ENCODE measurements around the gene VDAC2.

The VDAC2 gene

GRCh38 chr10:75210282-75211006 lies at the start of gene VDAC2:
VDAC2 (plus strand) TSS chr10:75210796; CDS start chr10:75211159, 363 bp downstream.
- Histone ChIP-seq H3K4me3 (ENCODE audit: low read length) (peak within 1 kb of the TSS; percentile 81), H3K9me3 (ENCODE audit: control insufficient read depth, low read depth, low read length) (no peaks in the 10 kb centered on the region), H3K4me1 (ENCODE audit: control insufficient read depth, low read depth, low read length) (peaks cover 6% of the 10 kb centered on the region), H3K36me3 (ENCODE audit: control insufficient read depth, low read depth, low read length) (peaks cover 34% of the 10 kb centered on the region), H3K27me3 (ENCODE audit: control insufficient read depth, insufficient read depth, low read length) (no peaks in the 10 kb centered on the region), H3K27ac (ENCODE audit: low read length) (peak within 1 kb of the TSS; percentile 84), H3K9ac (ENCODE audit: low read length) (peak within 1 kb of the TSS; percentile 90)

GRCh38 chr10:75165684-75166622 lies 44.6 kb upstream of the VDAC2 start:
- no peak overlapping the region for H3K4me3 ChIP-seq (ENCODE audit: low read length)
- no peaks in the 10 kb centered on the region for H3K36me3 ChIP-seq (ENCODE audit: control insufficient read depth, low read depth, low read length)
- no peaks in the 10 kb centered on the region for H3K4me1 ChIP-seq (ENCODE audit: control insufficient read depth, low read depth, low read length)
- H3K9me3 ChIP-seq (ENCODE audit: control insufficient read depth, low read depth, low read length) = no peaks in the 10 kb centered on the region
- H3K9ac ChIP-seq (ENCODE audit: low read length) = no peak overlapping the region
- H3K27ac ChIP-seq (ENCODE audit: low read length) = no peak overlapping the region
- H3K27me3 ChIP-seq (ENCODE audit: control insufficient read depth, insufficient read depth, low read length) = no peaks in the 10 kb centered on the region

- H3K36me3 ChIP-seq (ENCODE audit: control insufficient read depth, low read depth, low read length) = no peaks in the 10 kb centered on the region
- H3K9me3 ChIP-seq (ENCODE audit: control insufficient read depth, low read depth, low read length) = no peaks in the 10 kb centered on the region
- no peak overlapping the region for H3K4me3 ChIP-seq (ENCODE audit: low read length)
- no peak overlapping the region for H3K9ac ChIP-seq (ENCODE audit: low read length)
- H3K27me3 ChIP-seq (ENCODE audit: control insufficient read depth, insufficient read depth, low read length) = no peaks in the 10 kb centered on the region
- no peaks in the 10 kb centered on the region for H3K4me1 ChIP-seq (ENCODE audit: control insufficient read depth, low read depth, low read length)
- no peak overlapping the region for H3K27ac ChIP-seq (ENCODE audit: low read length)
Observed at GRCh38 chr10:75166623-75166972, 44.0 kb upstream of the VDAC2 start.

GRCh38 chr10:75168275-75168674 lies 42.3 kb upstream of the VDAC2 start:
- Histone ChIP-seq H3K36me3 (ENCODE audit: control insufficient read depth, low read depth, low read length) (no peaks in the 10 kb centered on the region), H3K4me3 (ENCODE audit: low read length) (no peak overlapping the region), H3K27ac (ENCODE audit: low read length) (no peak overlapping the region), H3K9me3 (ENCODE audit: control insufficient read depth, low read depth, low read length) (no peaks in the 10 kb centered on the region), H3K27me3 (ENCODE audit: control insufficient read depth, insufficient read depth, low read length) (no peaks in the 10 kb centered on the region), H3K4me1 (ENCODE audit: control insufficient read depth, low read depth, low read length) (no peaks in the 10 kb centered on the region), H3K9ac (ENCODE audit: low read length) (no peak overlapping the region)

GRCh38 chr10:75170215-75170614 lies 40.4 kb upstream of the VDAC2 start:
- Histone ChIP-seq H3K4me1 (ENCODE audit: control insufficient read depth, low read depth, low read length) (no peaks in the 10 kb centered on the region), H3K4me3 (ENCODE audit: low read length) (no peak overlapping the region), H3K27ac (ENCODE audit: low read length) (no peak overlapping the region)

GRCh38 chr10:75175046-75175445 lies 35.5 kb upstream of the VDAC2 start:
- H3K27ac ChIP-seq (ENCODE audit: low read length) = no peak overlapping the region
- H3K4me1 ChIP-seq (ENCODE audit: control insufficient read depth, low read depth, low read length) = no peaks in the 10 kb centered on the region
- H3K9ac ChIP-seq (ENCODE audit: low read length) = no peak overlapping the region
- no peaks in the 10 kb centered on the region for H3K27me3 ChIP-seq (ENCODE audit: control insufficient read depth, insufficient read depth, low read length)
- H3K9me3 ChIP-seq (ENCODE audit: control insufficient read depth, low read depth, low read length) = no peaks in the 10 kb centered on the region
- no peak overlapping the region for H3K4me3 ChIP-seq (ENCODE audit: low read length)
- peaks cover 11% of the 10 kb centered on the region for H3K36me3 ChIP-seq (ENCODE audit: control insufficient read depth, low read depth, low read length)

More at GRCh38 chr10:75170215-75170614, 40.4 kb upstream of the VDAC2 start:
- H3K9ac ChIP-seq (ENCODE audit: low read length) = no peak overlapping the region
- H3K27me3 ChIP-seq (ENCODE audit: control insufficient read depth, insufficient read depth, low read length) = no peaks in the 10 kb centered on the region
- no peaks in the 10 kb centered on the region for H3K36me3 ChIP-seq (ENCODE audit: control insufficient read depth, low read depth, low read length)
- H3K9me3 ChIP-seq (ENCODE audit: control insufficient read depth, low read depth, low read length) = no peaks in the 10 kb centered on the region

- no peak overlapping the region for H3K9ac ChIP-seq (ENCODE audit: low read length)
- H3K4me1 ChIP-seq (ENCODE audit: control insufficient read depth, low read depth, low read length) = no peaks in the 10 kb centered on the region
- H3K27ac ChIP-seq (ENCODE audit: low read length) = no peak overlapping the region
- no peak overlapping the region for H3K4me3 ChIP-seq (ENCODE audit: low read length)
- H3K9me3 ChIP-seq (ENCODE audit: control insufficient read depth, low read depth, low read length) = no peaks in the 10 kb centered on the region
- no peaks in the 10 kb centered on the region for H3K27me3 ChIP-seq (ENCODE audit: control insufficient read depth, insufficient read depth, low read length)
- peaks cover 11% of the 10 kb centered on the region for H3K36me3 ChIP-seq (ENCODE audit: control insufficient read depth, low read depth, low read length)
Observed at GRCh38 chr10:75176046-75176445, 34.5 kb upstream of the VDAC2 start.

- no peak overlapping the region for H3K27ac ChIP-seq (ENCODE audit: low read length)
- H3K4me3 ChIP-seq (ENCODE audit: low read length) = no peak overlapping the region
- H3K9me3 ChIP-seq (ENCODE audit: control insufficient read depth, low read depth, low read length) = no peaks in the 10 kb centered on the region
- no peak overlapping the region for H3K9ac ChIP-seq (ENCODE audit: low read length)
- no peaks in the 10 kb centered on the region for H3K4me1 ChIP-seq (ENCODE audit: control insufficient read depth, low read depth, low read length)
- no peaks in the 10 kb centered on the region for H3K27me3 ChIP-seq (ENCODE audit: control insufficient read depth, insufficient read depth, low read length)
- H3K36me3 ChIP-seq (ENCODE audit: control insufficient read depth, low read depth, low read length) = peaks cover 16% of the 10 kb centered on the region
Observed at GRCh38 chr10:75176736-75177135, 33.9 kb upstream of the VDAC2 start.

- Histone ChIP-seq H3K4me1 (ENCODE audit: control insufficient read depth, low read depth, low read length) (no peaks in the 10 kb centered on the region), H3K4me3 (ENCODE audit: low read length) (no peak overlapping the region), H3K27me3 (ENCODE audit: control insufficient read depth, insufficient read depth, low read length) (no peaks in the 10 kb centered on the region), H3K36me3 (ENCODE audit: control insufficient read depth, low read depth, low read length) (peaks cover 16% of the 10 kb centered on the region), H3K9ac (ENCODE audit: low read length) (no peak overlapping the region), H3K27ac (ENCODE audit: low read length) (no peak overlapping the region), H3K9me3 (ENCODE audit: control insufficient read depth, low read depth, low read length) (no peaks in the 10 kb centered on the region)
Observed at GRCh38 chr10:75179657-75180177, 30.9 kb upstream of the VDAC2 start.

GRCh38 chr10:75180592-75180991 lies 30.0 kb upstream of the VDAC2 start:
- H3K36me3 ChIP-seq (ENCODE audit: control insufficient read depth, low read depth, low read length) = peaks cover 16% of the 10 kb centered on the region

GRCh38 chr10:75181073-75181472 lies 29.5 kb upstream of the VDAC2 start:
- no peaks in the 10 kb centered on the region for H3K9me3 ChIP-seq (ENCODE audit: control insufficient read depth, low read depth, low read length)
- H3K4me1 ChIP-seq (ENCODE audit: control insufficient read depth, low read depth, low read length) = no peaks in the 10 kb centered on the region
- H3K4me3 ChIP-seq (ENCODE audit: low read length) = no peak overlapping the region
- no peak overlapping the region for H3K27ac ChIP-seq (ENCODE audit: low read length)
- H3K9ac ChIP-seq (ENCODE audit: low read length) = no peak overlapping the region
- no peaks in the 10 kb centered on the region for H3K27me3 ChIP-seq (ENCODE audit: control insufficient read depth, insufficient read depth, low read length)
- H3K36me3 ChIP-seq (ENCODE audit: control insufficient read depth, low read depth, low read length) = peaks cover 13% of the 10 kb centered on the region

More at GRCh38 chr10:75180592-75180991, 30.0 kb upstream of the VDAC2 start:
- no peaks in the 10 kb centered on the region for H3K4me1 ChIP-seq (ENCODE audit: control insufficient read depth, low read depth, low read length)
- H3K27me3 ChIP-seq (ENCODE audit: control insufficient read depth, insufficient read depth, low read length) = no peaks in the 10 kb centered on the region
- H3K9ac ChIP-seq (ENCODE audit: low read length) = no peak overlapping the region
- H3K27ac ChIP-seq (ENCODE audit: low read length) = no peak overlapping the region
- H3K9me3 ChIP-seq (ENCODE audit: control insufficient read depth, low read depth, low read length) = no peaks in the 10 kb centered on the region
- no peak overlapping the region for H3K4me3 ChIP-seq (ENCODE audit: low read length)
